Measurements from ENCODE around the gene MAP3K9.

DNA sequence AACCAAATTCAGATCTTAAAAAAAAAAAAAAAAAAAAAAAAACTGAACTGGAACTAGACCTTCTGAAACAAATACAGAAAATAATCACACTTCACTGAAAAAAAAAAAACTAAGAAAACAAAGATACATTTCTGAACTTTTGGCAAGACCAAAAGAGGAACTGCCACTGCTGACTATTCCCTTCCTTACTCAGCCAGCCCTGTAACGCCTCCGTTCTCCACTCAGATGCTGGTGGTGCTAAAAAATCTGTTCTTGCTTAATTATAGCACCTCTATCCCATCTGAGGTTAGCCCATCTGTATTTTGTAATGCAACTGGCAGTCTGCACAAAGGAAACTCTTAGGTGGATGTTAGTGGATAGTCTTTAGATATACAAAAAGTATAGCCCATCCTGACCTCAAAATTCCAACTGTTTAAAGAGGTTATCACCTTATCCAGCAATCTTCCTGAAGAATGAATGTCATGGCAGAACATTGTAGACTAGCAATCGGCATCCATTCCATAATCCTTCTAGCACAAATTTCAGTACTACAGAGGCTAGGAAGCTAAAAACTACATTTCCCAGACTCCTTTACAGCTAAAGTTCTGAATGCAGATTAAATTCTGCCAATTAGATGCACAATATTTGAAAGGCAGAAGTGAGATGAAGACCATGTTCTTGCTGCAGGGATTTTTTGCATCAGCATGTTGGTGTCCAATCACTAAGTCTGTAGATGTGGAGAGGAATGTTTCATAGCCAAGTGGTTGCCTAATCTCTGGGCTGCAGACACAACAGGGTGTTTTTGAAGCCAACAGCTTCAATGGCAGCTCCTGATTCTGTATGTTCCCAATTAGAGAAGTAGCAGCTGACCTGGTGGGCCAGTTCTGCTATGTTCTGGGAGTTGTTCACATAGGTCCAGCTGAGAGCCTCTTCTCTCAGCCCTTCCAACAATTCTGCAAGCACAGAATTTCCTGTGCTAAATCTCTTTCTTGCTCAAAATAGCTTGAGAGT, 5.7 kb downstream of the MAP3K9 start:
- TF ChIP-seq, protein P1, sequence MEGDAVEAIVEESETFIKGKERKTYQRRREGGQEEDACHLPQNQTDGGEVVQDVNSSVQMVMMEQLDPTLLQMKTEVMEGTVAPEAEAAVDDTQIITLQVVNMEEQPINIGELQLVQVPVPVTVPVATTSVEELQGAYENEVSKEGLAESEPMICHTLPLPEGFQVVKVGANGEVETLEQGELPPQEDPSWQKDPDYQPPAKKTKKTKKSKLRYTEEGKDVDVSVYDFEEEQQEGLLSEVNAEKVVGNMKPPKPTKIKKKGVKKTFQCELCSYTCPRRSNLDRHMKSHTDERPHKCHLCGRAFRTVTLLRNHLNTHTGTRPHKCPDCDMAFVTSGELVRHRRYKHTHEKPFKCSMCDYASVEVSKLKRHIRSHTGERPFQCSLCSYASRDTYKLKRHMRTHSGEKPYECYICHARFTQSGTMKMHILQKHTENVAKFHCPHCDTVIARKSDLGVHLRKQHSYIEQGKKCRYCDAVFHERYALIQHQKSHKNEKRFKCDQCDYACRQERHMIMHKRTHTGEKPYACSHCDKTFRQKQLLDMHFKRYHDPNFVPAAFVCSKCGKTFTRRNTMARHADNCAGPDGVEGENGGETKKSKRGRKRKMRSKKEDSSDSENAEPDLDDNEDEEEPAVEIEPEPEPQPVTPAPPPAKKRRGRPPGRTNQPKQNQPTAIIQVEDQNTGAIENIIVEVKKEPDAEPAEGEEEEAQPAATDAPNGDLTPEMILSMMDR (IDR thresholded peaks at IDR 0.05), result no peak
- TF ChIP-seq, protein P2, sequence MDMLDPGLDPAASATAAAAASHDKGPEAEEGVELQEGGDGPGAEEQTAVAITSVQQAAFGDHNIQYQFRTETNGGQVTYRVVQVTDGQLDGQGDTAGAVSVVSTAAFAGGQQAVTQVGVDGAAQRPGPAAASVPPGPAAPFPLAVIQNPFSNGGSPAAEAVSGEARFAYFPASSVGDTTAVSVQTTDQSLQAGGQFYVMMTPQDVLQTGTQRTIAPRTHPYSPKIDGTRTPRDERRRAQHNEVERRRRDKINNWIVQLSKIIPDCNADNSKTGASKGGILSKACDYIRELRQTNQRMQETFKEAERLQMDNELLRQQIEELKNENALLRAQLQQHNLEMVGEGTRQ (CRISPR knock-in tag; IDR thresholded peaks at IDR 0.05), result no peak
- TF ChIP-seq, protein P3, sequence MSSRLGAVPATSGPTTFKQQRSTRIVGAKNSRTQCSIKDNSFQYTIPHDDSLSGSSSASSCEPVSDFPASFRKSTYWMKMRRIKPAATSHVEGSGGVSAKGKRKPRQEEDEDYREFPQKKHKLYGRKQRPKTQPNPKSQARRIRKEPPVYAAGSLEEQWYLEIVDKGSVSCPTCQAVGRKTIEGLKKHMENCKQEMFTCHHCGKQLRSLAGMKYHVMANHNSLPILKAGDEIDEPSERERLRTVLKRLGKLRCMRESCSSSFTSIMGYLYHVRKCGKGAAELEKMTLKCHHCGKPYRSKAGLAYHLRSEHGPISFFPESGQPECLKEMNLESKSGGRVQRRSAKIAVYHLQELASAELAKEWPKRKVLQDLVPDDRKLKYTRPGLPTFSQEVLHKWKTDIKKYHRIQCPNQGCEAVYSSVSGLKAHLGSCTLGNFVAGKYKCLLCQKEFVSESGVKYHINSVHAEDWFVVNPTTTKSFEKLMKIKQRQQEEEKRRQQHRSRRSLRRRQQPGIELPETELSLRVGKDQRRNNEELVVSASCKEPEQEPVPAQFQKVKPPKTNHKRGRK (CRISPR knock-in tag; IDR thresholded peaks at IDR 0.05; ENCODE audit: borderline replicate concordance), result no peak
- TF ChIP-seq NR2C2 (CRISPR knock-in tag; IDR thresholded peaks at IDR 0.05), result no peak

All from WTC11 (cell line).